Smooth muscle cell (in vitro differentiated cells): Measurements from ENCODE around the gene MATK. TPM values are rescaled to one million over a fixed set of nuclear protein-coding genes. Genes with fewer than 3 reads are reported as not detected.

ENCODE experiments used
- DNase-seq: peaks from one replicate; lab custom pipeline; 2025; ENCODE audit not compliant: unreplicated experiment; lab: John Stamatoyannopoulos, UW
- H2AFZ ChIP-seq: fragments of 200-600 bp; sonication (generic); 2 replicates; pipeline ENCODE4 v1.6.0; 2016; ENCODE audit warnings: antibody characterized with exemption, low read depth, mild to moderate bottlenecking
- H3F3A ChIP-seq: fragments of 200-600 bp; sonication (generic); 2 replicates; pipeline ENCODE4 v1.6.0; 2017; ENCODE audit warnings: antibody characterized with exemption, low read depth
- H3K27ac ChIP-seq: fragments of 200-600 bp; sonication (generic); 2 replicates; pipeline ENCODE4 v1.5.1; 2016; ENCODE audit warnings: low read depth, mild to moderate bottlenecking
- H3K27me3 ChIP-seq: fragments of 200-600 bp; sonication (generic); 2 replicates; pipeline ENCODE4 v1.6.1; 2016; ENCODE audit warnings: low read depth, mild to moderate bottlenecking
- H3K36me3 ChIP-seq: fragments of 200-600 bp; sonication (generic); 2 replicates; pipeline ENCODE4 v1.5.1; 2016; ENCODE audit warnings: low read depth
- H3K4me1 ChIP-seq: fragments of 200-600 bp; sonication (generic); 2 replicates; pipeline ENCODE4 v1.5.1; 2016; ENCODE audit warnings: low read depth
- H3K4me2 ChIP-seq: fragments of 200-600 bp; sonication (generic); 2 replicates; pipeline ENCODE4 v1.6.0; 2016; ENCODE audit warnings: mild to moderate bottlenecking
- H3K4me3 ChIP-seq: fragments of 200-600 bp; sonication (generic); 2 replicates; pipeline ENCODE4 v1.5.1; 2016; ENCODE audit warnings: mild to moderate bottlenecking
- H3K79me2 ChIP-seq: fragments of 200-600 bp; sonication (generic); 2 replicates; pipeline ENCODE4 v1.6.0; 2016; ENCODE audit warnings: low read depth, mild to moderate bottlenecking
- H3K9ac ChIP-seq: fragments of 200-600 bp; sonication (generic); 2 replicates; pipeline ENCODE4 v1.6.0; 2016; ENCODE audit warnings: low read depth
- H3K9me3 ChIP-seq: fragments of 200-600 bp; sonication (generic); replicated peaks from 2 replicates; pipeline ENCODE4 v1.5.1; 2016; ENCODE audit warnings: low read depth
- H4K20me1 ChIP-seq: fragments of 200-600 bp; sonication (generic); 2 replicates; pipeline ENCODE4 v1.6.0; 2016; ENCODE audit warnings: low read depth
- CTCF ChIP-seq: fragments of 200-600 bp; sonication (generic); IDR thresholded peaks from 2 replicates; pipeline ENCODE4 v1.5.1; 2017; ENCODE audit warnings: borderline replicate concordance, mild to moderate bottlenecking, antibody characterized with exemption; ENCODE audit not compliant: insufficient read depth, poor library complexity, severe bottlenecking
- WGBS: methylation state at CpG from one replicate; pipeline ENCODE4 v1.1.7; 2016; ENCODE audit warnings: low lambda C conversion rate; 5-methylcytosine and 5-hydroxymethylcytosine counted together
- polyA plus RNA-seq: library from polyadenylated mRNA; unstranded; fragments of >200 nt; fragmentation: Nextera tagmentation; extraction: Ambion mirVana; gene quantifications from 2 replicates; pipeline ENCODE4 v1.2.1, GENCODE V29; 2016
- total RNA-seq: library from RNA; depleted of rRNA; stranded (reverse); fragments of >200 nt; gene quantifications from 2 replicates; pipeline ENCODE4 v1.2.3, GENCODE V29; 2014

Gene MATK
- total and polyA plus RNA-seq, 2 experiments from 2014 or later: not detected

GRCh38 chr19:3737487-3738205 lies 48.5 kb downstream of the MATK start:
- H3K4me2 ChIP-seq: no peak overlapping the region
- no peak for TF ChIP-seq CTCF
- no peak overlapping the region for H3K27ac ChIP-seq
- no peak overlapping the region for H3K9ac ChIP-seq
- no peak for DNase-seq
- no peaks in the 10 kb centered on the region for H3K36me3 ChIP-seq
- no peaks in the 10 kb centered on the region for H3K27me3 ChIP-seq
- no peaks in the 10 kb centered on the region for H3F3A ChIP-seq
- no peaks in the 10 kb centered on the region for H3K9me3 ChIP-seq
- no peaks in the 10 kb centered on the region for H3K79me2 ChIP-seq
- 90% methylated on average over 10 of the region's 10 CpGs for whole genome bisulfite sequencing
- no peaks in the 10 kb centered on the region for H3K4me1 ChIP-seq
- H3K4me3 ChIP-seq: no peak overlapping the region
- no peaks in the 10 kb centered on the region for H4K20me1 ChIP-seq
- H2AFZ ChIP-seq: no peak overlapping the region

- Histone ChIP-seq H2AFZ (no peak overlapping the region), H3F3A (no peaks in the 10 kb centered on the region), H3K27me3 (no peaks in the 10 kb centered on the region), H3K9ac (no peak overlapping the region), H3K4me2 (no peak overlapping the region), H3K36me3 (no peaks in the 10 kb centered on the region), H4K20me1 (no peaks in the 10 kb centered on the region), H3K79me2 (no peaks in the 10 kb centered on the region), H3K27ac (no peak overlapping the region), H3K4me1 (no peaks in the 10 kb centered on the region), H3K9me3 (no peaks in the 10 kb centered on the region), H3K4me3 (no peak overlapping the region)
- no peak for TF ChIP-seq CTCF
- 92% methylated on average over 21 of the region's 21 CpGs for WGBS
- no peak for DNase-seq
Observed at GRCh38 chr19:3736106-3736724, 50.0 kb downstream of the MATK start.

- Histone ChIP-seq H3K79me2 (no peaks in the 10 kb centered on the region), H3K4me1 (no peaks in the 10 kb centered on the region), H3K9me3 (no peaks in the 10 kb centered on the region), H3K9ac (no peak overlapping the region), H3F3A (no peaks in the 10 kb centered on the region), H2AFZ (no peak overlapping the region), H3K27ac (no peak overlapping the region), H3K4me3 (no peak overlapping the region), H4K20me1 (no peaks in the 10 kb centered on the region), H3K4me2 (no peak overlapping the region), H3K27me3 (no peaks in the 10 kb centered on the region), H3K36me3 (no peaks in the 10 kb centered on the region)
- 95% methylated on average over 14 of the region's 14 CpGs for WGBS
- DNase-seq: no peak
- TF ChIP-seq CTCF: no peak
Observed at GRCh38 chr19:3734310-3734600, 51.9 kb downstream of the MATK start.
